Sigmoid colon (tissue), 7 donors: ENCODE measurements around the gene NOL11. TPM values are rescaled to one million over a fixed set of nuclear protein-coding genes. Genes with fewer than 3 reads are reported as not detected.

Experiments
- DNase-seq: peaks from one replicate; pipeline ENCODE4 v3.0.0-alpha.2; 2019
- H3K27ac ChIP-seq, 4 donors: fragments of 200-600 bp; sonication (generic); one replicate each; pipeline ENCODE4 v1.5.1; 2016 to 2019; ENCODE audit warnings: mild to moderate bottlenecking in 1 of 4
- H3K27me3 ChIP-seq, 3 donors: fragments of 200-600 bp; sonication (generic); one replicate each; pipeline ENCODE4 v1.5.1; 2019; ENCODE audit warnings: mild to moderate bottlenecking in 1 of 3
- H3K36me3 ChIP-seq, 4 donors: fragments of 200-600 bp; sonication (generic); one replicate each; pipeline ENCODE4 v1.5.1; 2016 to 2019
- H3K4me1 ChIP-seq, 4 donors: fragments of 200-600 bp; sonication (generic); one replicate each; pipeline ENCODE4 v1.5.1; 2017 to 2019
- H3K4me3 ChIP-seq, 4 donors: fragments of 200-600 bp; sonication (generic); one replicate each; pipeline ENCODE4 v1.5.1; 2017 to 2019; ENCODE audit warnings: mild to moderate bottlenecking in 2 of 4, moderate library complexity in 1 of 4
- H3K9me3 ChIP-seq, 4 donors: fragments of 200-600 bp in 3 of 4; sonication (generic) in 3 of 4; one replicate each; pipeline versions ENCODE4 v1.5.1 to v1.6.1; 2013 to 2019
- EP300 ChIP-seq, 4 donors: sonication (generic); formaldehyde crosslinking; IDR thresholded peaks; one replicate each; pipeline ENCODE4 v1.6.1; 2017; ENCODE audit warnings: antibody characterized with exemption in 4 of 4
- POLR2A ChIP-seq, 2 donors: fragments of 450-650 bp; IDR thresholded peaks; one replicate each; pipeline ENCODE4 v1.6.1; 2016; ENCODE audit warnings: antibody characterized with exemption in 2 of 2, mild to moderate bottlenecking in 2 of 2, moderate library complexity in 2 of 2
- POLR2AphosphoS5 ChIP-seq, 4 donors: sonication (generic); formaldehyde crosslinking; IDR thresholded peaks; one replicate each; pipeline ENCODE4 v1.6.1; 2017; ENCODE audit warnings: antibody characterized with exemption in 4 of 4
- WGBS, 2 donors: extraction: QIAGEN DNeasy Blood & Tissue Kit; methylation state at CpG; one replicate each; pipeline ENCODE4 v1.1.7; 2013; 5-methylcytosine and 5-hydroxymethylcytosine counted together
- intact Hi-C: fragments of 100-400 bp; cut with DNase I; formaldehyde crosslinking; loops from one replicate; pipeline ENCODE4 v1.15.1; 2023
- polyA plus RNA-seq, 3 donors: library from polyadenylated mRNA; stranded (reverse); fragments of 200-250 nt; gene quantifications; one replicate each; pipeline ENCODE4 v1.2.3, GENCODE V29; 2013
- total RNA-seq, 4 donors: library from RNA; depleted of rRNA; stranded (reverse); fragments of >200 nt; gene quantifications; one replicate each; pipeline ENCODE4 v1.1.0, GENCODE V29; 2016
- TF ChIP-seq, protein P1 (sequence below), 4 experiments: fragments of 450-650 bp in 3 of 4; fragments of 200-600 bp in 1 of 4; IDR thresholded peaks; one replicate each; pipeline ENCODE4 v1.5.1; 2016 to 2019; ENCODE audit warnings: antibody characterized with exemption in 4 of 4, mild to moderate bottlenecking in 3 of 4, moderate library complexity in 2 of 4
- donor health status: healthy with polysubstance abuse.
- donor health status: Bipolar disorder and iron deficiency.
- donor health status: healthy.

Gene NOL11
- total and polyA plus RNA-seq, 7 donors = 13.8 to 34.2 (median 23.5) TPM

DNA sequence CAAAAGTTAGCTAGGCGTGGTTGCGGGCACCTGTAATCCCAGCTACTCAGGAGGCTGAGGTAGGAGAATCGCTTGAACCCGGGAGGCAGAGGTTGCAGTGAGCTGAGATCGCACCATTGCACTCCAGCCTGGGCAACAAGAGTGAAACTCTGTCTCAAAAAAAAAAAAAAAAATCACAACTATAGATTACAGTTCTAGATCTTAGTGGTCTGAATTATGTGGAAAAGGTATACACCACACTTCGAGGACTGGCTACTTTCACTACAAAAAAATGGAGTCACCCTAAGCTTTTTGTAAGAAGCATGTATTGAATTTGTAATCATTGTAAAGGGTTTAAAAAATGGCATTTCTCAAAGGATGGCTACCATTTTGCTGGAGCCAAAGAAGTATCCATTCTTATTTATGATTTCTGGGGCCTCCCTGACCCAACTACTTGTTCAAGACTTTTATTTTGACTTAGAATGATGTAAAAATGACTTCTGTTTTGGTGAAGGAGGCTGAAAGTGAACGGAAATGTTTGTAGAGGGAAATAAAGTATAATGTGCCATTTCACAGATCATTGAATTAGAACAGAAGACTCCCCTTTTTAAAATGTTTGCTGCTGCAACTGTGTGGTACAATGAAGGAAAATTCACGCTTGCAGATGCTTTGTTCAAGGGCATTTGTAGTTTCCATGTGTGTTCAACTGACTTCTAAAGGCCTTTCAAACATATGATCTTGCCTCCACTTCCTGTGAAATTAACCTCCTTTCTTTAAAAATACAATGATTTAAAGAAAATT lies 37.1 kb upstream of the NOL11 start:
- H3K27me3 ChIP-seq = no peaks in the 10 kb centered on the region
- intact Hi-C loops = no loop called here
- DNase-seq = no peak
- no peaks in the 10 kb centered on the region for H3K9me3 ChIP-seq
- TF ChIP-seq EP300 (IDR thresholded peaks at IDR 0.05) = no peak
- WGBS, 2 donors = 87 to 95% methylated on average over 8 of the region's 8 CpGs
- H3K27ac ChIP-seq = no peak overlapping the region
- no peaks in the 10 kb centered on the region for H3K4me1 ChIP-seq
- no peak overlapping the region for H3K4me3 ChIP-seq
- H3K36me3 ChIP-seq = no peaks in the 10 kb centered on the region

DNA sequence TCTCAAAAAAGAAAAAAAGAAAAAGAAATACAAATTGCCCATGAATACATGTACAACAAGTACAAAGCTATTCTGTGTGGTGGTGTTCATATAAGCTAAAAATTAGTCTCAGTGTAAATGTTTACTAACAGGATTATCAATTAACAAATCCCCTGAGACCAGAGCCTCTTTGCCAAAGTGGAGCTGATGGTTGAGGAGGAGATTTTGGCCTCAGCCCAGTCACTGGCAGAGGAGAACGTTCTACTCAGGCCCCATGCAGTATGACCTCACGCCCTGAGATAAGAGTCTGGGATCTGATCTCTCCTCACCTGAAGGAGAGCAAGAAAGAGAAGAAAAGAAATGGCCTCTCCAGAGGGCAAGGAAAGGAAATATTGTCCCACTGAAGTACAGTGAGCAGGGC lies 35.5 kb upstream of the NOL11 start:
- Histone ChIP-seq H3K9me3 (no peaks in the 10 kb centered on the region), H3K4me1 (no peaks in the 10 kb centered on the region), H3K4me3 (no peak overlapping the region), H3K27me3 (no peaks in the 10 kb centered on the region), H3K36me3 (no peaks in the 10 kb centered on the region), H3K27ac (no peak overlapping the region)
- no peak for DNase-seq
- WGBS, 2 donors = 48 to 74% methylated on average over 2 of the region's 2 CpGs
- intact Hi-C loops = no loop called here
- TF ChIP-seq POLR2AphosphoS5 (IDR thresholded peaks at IDR 0.05) (no peak), POLR2A (IDR thresholded peaks at IDR 0.05) (no peak), EP300 (IDR thresholded peaks at IDR 0.05) (no peak)
- TF ChIP-seq, protein P1, sequence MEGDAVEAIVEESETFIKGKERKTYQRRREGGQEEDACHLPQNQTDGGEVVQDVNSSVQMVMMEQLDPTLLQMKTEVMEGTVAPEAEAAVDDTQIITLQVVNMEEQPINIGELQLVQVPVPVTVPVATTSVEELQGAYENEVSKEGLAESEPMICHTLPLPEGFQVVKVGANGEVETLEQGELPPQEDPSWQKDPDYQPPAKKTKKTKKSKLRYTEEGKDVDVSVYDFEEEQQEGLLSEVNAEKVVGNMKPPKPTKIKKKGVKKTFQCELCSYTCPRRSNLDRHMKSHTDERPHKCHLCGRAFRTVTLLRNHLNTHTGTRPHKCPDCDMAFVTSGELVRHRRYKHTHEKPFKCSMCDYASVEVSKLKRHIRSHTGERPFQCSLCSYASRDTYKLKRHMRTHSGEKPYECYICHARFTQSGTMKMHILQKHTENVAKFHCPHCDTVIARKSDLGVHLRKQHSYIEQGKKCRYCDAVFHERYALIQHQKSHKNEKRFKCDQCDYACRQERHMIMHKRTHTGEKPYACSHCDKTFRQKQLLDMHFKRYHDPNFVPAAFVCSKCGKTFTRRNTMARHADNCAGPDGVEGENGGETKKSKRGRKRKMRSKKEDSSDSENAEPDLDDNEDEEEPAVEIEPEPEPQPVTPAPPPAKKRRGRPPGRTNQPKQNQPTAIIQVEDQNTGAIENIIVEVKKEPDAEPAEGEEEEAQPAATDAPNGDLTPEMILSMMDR (IDR thresholded peaks at IDR 0.05) = no peak

GRCh38 chr17:67685351-67685750 lies 32.4 kb upstream of the NOL11 start:
- no peaks in the 10 kb centered on the region for H3K9me3 ChIP-seq
- TF ChIP-seq, protein P1 (IDR thresholded peaks at IDR 0.05) = no peak
- TF ChIP-seq POLR2AphosphoS5 (IDR thresholded peaks at IDR 0.05) (no peak), POLR2A (IDR thresholded peaks at IDR 0.05) (no peak), EP300 (IDR thresholded peaks at IDR 0.05) (no peak)
- DNase-seq = no peak
- 93 to 96% methylated on average over 3 of the region's 3 CpGs for WGBS, 2 donors
- no peaks in the 10 kb centered on the region for H3K36me3 ChIP-seq
- no peaks in the 10 kb centered on the region for H3K4me1 ChIP-seq
- H3K27ac ChIP-seq = no peak overlapping the region
- H3K4me3 ChIP-seq = no peak overlapping the region
- no peaks in the 10 kb centered on the region for H3K27me3 ChIP-seq
- intact Hi-C loops = no loop called here

DNA sequence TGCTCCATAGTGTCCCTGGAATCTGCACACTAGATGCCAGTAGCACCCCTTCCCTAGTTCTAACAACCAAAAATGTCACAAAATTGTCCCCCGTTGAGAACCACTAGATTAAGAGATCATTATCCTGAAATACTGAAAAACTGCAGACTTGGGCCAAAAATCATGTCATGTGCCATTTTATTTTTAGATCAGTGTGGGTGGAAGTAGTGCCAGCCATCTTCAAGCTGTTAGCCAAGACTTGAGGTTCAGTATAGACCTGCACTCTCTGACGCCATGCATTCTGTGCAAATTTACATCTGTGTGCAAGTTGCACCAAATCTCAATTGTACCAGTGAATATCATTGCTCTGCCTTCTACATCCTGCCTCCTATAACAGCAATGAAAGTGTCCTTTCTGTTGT lies 31.5 kb upstream of the NOL11 start:
- WGBS, 2 donors = 89 to 93% methylated on average over 2 of the region's 2 CpGs
- intact Hi-C loops = no loop called here

GRCh38 chr17:67687511-67687910 lies 30.2 kb upstream of the NOL11 start:
- H3K4me3 ChIP-seq = no peak overlapping the region
- no peaks in the 10 kb centered on the region for H3K27me3 ChIP-seq
- H3K4me1 ChIP-seq = no peaks in the 10 kb centered on the region
- no peaks in the 10 kb centered on the region for H3K9me3 ChIP-seq
- WGBS, 2 donors = 89 to 92% methylated on average over 2 of the region's 2 CpGs
- no peaks in the 10 kb centered on the region for H3K36me3 ChIP-seq
- no peak for DNase-seq
- TF ChIP-seq POLR2A (IDR thresholded peaks at IDR 0.05) = no peak
- TF ChIP-seq, protein P1 (IDR thresholded peaks at IDR 0.05) = no peak
- TF ChIP-seq EP300 (IDR thresholded peaks at IDR 0.05) = no peak
- TF ChIP-seq POLR2AphosphoS5 (IDR thresholded peaks at IDR 0.05) = no peak
- no peak overlapping the region for H3K27ac ChIP-seq
- intact Hi-C loops = no loop called here

More for the DNA sequence above, 31.5 kb upstream of the NOL11 start:
- TF ChIP-seq, protein P1 (IDR thresholded peaks at IDR 0.05) = no peak
- TF ChIP-seq EP300 (IDR thresholded peaks at IDR 0.05) = no peak
- no peak for TF ChIP-seq POLR2A (IDR thresholded peaks at IDR 0.05)
- TF ChIP-seq POLR2AphosphoS5 (IDR thresholded peaks at IDR 0.05) = no peak
- Histone ChIP-seq H3K27ac (no peak overlapping the region), H3K4me1 (no peaks in the 10 kb centered on the region), H3K4me3 (no peak overlapping the region), H3K27me3 (no peaks in the 10 kb centered on the region), H3K9me3 (no peaks in the 10 kb centered on the region), H3K36me3 (no peaks in the 10 kb centered on the region)
- DNase-seq = no peak
